Psoas muscle (tissue), 8 donors: ENCODE measurements around the gene JADE3. TPM values are rescaled to one million over a fixed set of nuclear protein-coding genes. Genes with fewer than 3 reads are reported as not detected.

Source experiments
- ATAC-seq, 4 donors: fragments of 200-7000 bp; cut with Tn5 transposase; one replicate each; pipeline ENCODE4 v1.9.1; 2020; ENCODE audit warnings: moderate library complexity in 3 of 4, mild to moderate bottlenecking in 2 of 4
- DNase-seq, 2 donors: peaks; one replicate each; pipeline ENCODE4 v3.0.0-alpha.2; 2020
- H3K27ac ChIP-seq: fragments of 200-600 bp; one replicate; pipeline ENCODE4 v1.8.0; 2022
- H3K27me3 ChIP-seq, 3 donors: fragments of 200-600 bp in 1 of 3; one replicate each; pipeline versions ENCODE4 v1.6.1 to v1.8.0; 2013 to 2022; ENCODE audit warnings: low read length in 2 of 3, mild to moderate bottlenecking in 2 of 3, moderate library complexity in 1 of 3; ENCODE audit not compliant: insufficient read depth in 3 of 3
- H3K36me3 ChIP-seq, 2 donors: fragments of 200-600 bp in 1 of 2; one replicate each; pipeline versions ENCODE4 v1.6.1 to v1.8.0; 2013 to 2022; ENCODE audit warnings: low read depth in 1 of 2, mild to moderate bottlenecking in 1 of 2, moderate library complexity in 1 of 2; ENCODE audit not compliant: insufficient read depth in 1 of 2
- H3K4me1 ChIP-seq: fragments of 200-600 bp; one replicate; pipeline ENCODE4 v1.8.0; 2022
- H3K4me3 ChIP-seq: fragments of 200-600 bp; one replicate; pipeline ENCODE4 v1.8.0; 2022; ENCODE audit warnings: mild to moderate bottlenecking
- H3K9me3 ChIP-seq: fragments of 200-600 bp; one replicate; pipeline ENCODE4 v1.8.0; 2022
- CTCF ChIP-seq: fragments of 200-600 bp; IDR thresholded peaks from one replicate; pipeline ENCODE4 v1.8.0; 2022; ENCODE audit warnings: antibody characterized with exemption
- WGBS, 3 donors: extraction: QIAGEN DNeasy Blood & Tissue Kit; methylation state at CpG; one replicate each; pipeline versions ENCODE4 v1.1.6 to v1.1.7; 2013; 5-methylcytosine and 5-hydroxymethylcytosine counted together
- intact Hi-C, 2 donors: fragments of 100-400 bp; cut with DNase I; formaldehyde crosslinking; loops; one replicate each; pipeline versions ENCODE4 v1.11.0 to v1.14.2; 2022
- long read RNA-seq, 2 donors: library from polyadenylated mRNA; unstranded; transcript quantifications; one replicate each; pipeline ENCODE4 v2.0.0, GENCODE V29; 2021
- polyA plus RNA-seq, 3 donors: library from polyadenylated mRNA; stranded (reverse); fragments of 200-250 nt; gene quantifications; one replicate each; pipeline ENCODE4 v1.2.3, GENCODE V29; 2013
- total RNA-seq, 4 donors: library from RNA; stranded (reverse); fragmentation: NEBNext Ultra II Directional in 2 of 4; extraction: Animal tissue kit (Norgen Biotek cat#: 25700) in 2 of 4; gene quantifications; one replicate each; pipeline versions ENCODE4 v1.2.1 to v1.2.4, GENCODE V29; 2021 to 2023
- donor health status: healthy with polysubstance abuse.
- donor health status: DM: no; HTN: no; CAD: no; lungs with moderate emphysema.
- donor health status: Bipolar disorder and iron deficiency.
- donor health status: healthy.
- donor health status: DM: yes; HTN: yes; CAD: no.
- donor health status: DM: no; HTN: no; CAD: no.
- donor health status: DM: no; HTN: no; CAD: no.
- donor health status: DM: yes; HTN: yes; CAD: no.

JADE3 gene
- total RNA-seq, result 1 to 10 TPM; 1.3 to 2.8 (median 2.3) TPM
- polyA plus RNA-seq, result 1 to 10 TPM; 1.2 to 1.8 (median 1.6) TPM
- long read RNA-seq, donor 1, full-length matches to known transcripts, result 1 of 1 reads
- long read RNA-seq, donor 1, partial matches to known transcripts, result 0 of 1 reads
- long read RNA-seq, donor 1, other reads (novel, unspliced or antisense), result 0 of 1 reads
- long read RNA-seq, donor 2, result 0 reads

DNA sequence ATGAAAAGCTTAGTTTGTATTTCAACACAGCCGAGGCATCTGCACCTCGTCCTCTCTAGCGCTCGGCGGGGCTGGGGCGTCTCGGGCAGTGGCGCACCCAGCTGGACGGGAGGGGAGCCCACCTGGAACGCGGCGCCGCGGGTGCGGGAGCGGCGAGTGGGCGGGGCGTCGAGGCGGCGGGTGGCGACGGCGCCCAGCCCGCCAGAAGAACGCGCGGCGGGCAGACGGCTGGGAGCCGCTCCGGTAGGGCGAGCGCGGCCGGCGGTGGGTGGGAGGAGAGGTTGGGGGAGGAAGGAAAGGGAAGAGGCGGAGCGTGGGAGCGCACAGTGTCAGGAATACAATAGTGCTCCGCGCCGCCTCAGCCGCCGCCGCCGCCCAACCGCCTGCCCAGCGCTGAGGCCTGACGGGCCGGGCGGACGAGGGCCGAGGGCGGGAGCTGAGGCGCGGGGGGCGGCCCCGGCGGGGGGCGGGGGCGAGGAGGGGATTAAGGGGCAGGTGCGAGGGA, at the start of gene JADE3:
Gene JADE3, plus strand, starts transcription at position 324 of the 505 bp plus-strand sequence. CDS start 72,474 bp downstream, outside the sequence.
- 1 to 42% (median 1%) methylated on average over 11 to 57 of the region's 64 CpGs for WGBS, 3 donors
- no peaks in the 10 kb centered on the region for H3K4me1 ChIP-seq
- H3K27ac ChIP-seq, result peak within 1 kb of the TSS; percentile 50
- intact Hi-C loops, result loop anchor here in 1 of 2 donors (5.0 kb wide), 2 partner anchors 75 to 180 kb away; partner anchors contain the start of gene RP2
- no peak for TF ChIP-seq CTCF
- H3K4me3 ChIP-seq, result peak within 1 kb of the TSS; percentile 70
- peaks cover 0 to 23% (median 0%) of the 10 kb centered on the region in 3 donors for H3K27me3 ChIP-seq
- peak; percentile 67 to 71 for DNase-seq
- peak; percentile 69 to 91 (median 88) for ATAC-seq
- H3K36me3 ChIP-seq, result no peaks in the 10 kb centered on the region
- no peaks in the 10 kb centered on the region for H3K9me3 ChIP-seq

- no peak for DNase-seq
- intact Hi-C loops, result loop anchor here in 1 of 2 donors (10.0 kb wide), 1 partner anchor 92 kb away; no protein-coding TSS in a partner anchor
- H3K9me3 ChIP-seq, result no peaks in the 10 kb centered on the region
- ATAC-seq, result no peak
- no peaks in the 10 kb centered on the region for H3K27me3 ChIP-seq
- H3K4me3 ChIP-seq, result no peak overlapping the region
- H3K4me1 ChIP-seq, result no peaks in the 10 kb centered on the region
- no peak overlapping the region for H3K27ac ChIP-seq
- 81 to 100% (median 94%) methylated on average over 2 of the region's 2 CpGs for WGBS, 3 donors
- TF ChIP-seq CTCF, result no peak
- no peaks in the 10 kb centered on the region for H3K36me3 ChIP-seq
These were observed 49.1 kb upstream of the JADE3 start for GRCh38 chrX:46863072-46863471.

GRCh38 chrX:46864606-46865005, 47.6 kb upstream of the JADE3 start:
- H3K36me3 ChIP-seq, result no peaks in the 10 kb centered on the region
- H3K27me3 ChIP-seq, result no peaks in the 10 kb centered on the region
- H3K27ac ChIP-seq, result no peak overlapping the region
- TF ChIP-seq CTCF, result no peak
- H3K4me3 ChIP-seq, result no peak overlapping the region
- 75 to 100% (median 98%) methylated on average over 2 of the region's 2 CpGs for WGBS, 3 donors
- no peak for ATAC-seq
- intact Hi-C loops, result loop anchor here in 1 of 2 donors (10.0 kb wide), 1 partner anchor 90 kb away; no protein-coding TSS in a partner anchor
- no peaks in the 10 kb centered on the region for H3K4me1 ChIP-seq
- no peak for DNase-seq
- H3K9me3 ChIP-seq, result no peaks in the 10 kb centered on the region

- no peaks in the 10 kb centered on the region for H3K36me3 ChIP-seq
- H3K27ac ChIP-seq, result no peak overlapping the region
- intact Hi-C loops, result loop anchor here in 1 of 2 donors (10.0 kb wide), 1 partner anchor 90 kb away; no protein-coding TSS in a partner anchor
- whole genome bisulfite sequencing, 3 donors, result 61 to 86% (median 78%) methylated on average over 4 of the region's 4 CpGs
- TF ChIP-seq CTCF, result no peak
- no peak overlapping the region for H3K4me3 ChIP-seq
- no peaks in the 10 kb centered on the region for H3K9me3 ChIP-seq
- H3K27me3 ChIP-seq, result no peaks in the 10 kb centered on the region
- no peaks in the 10 kb centered on the region for H3K4me1 ChIP-seq
- DNase-seq, result no peak
- no peak for ATAC-seq
These were observed 46.9 kb upstream of the JADE3 start for GRCh38 chrX:46865281-46865680.
